ENCODE data around the gene EML4.
"Not testable (repeated sequence)": the region's sequence is repeated elsewhere in the genome, so short reads cannot be mapped to it uniquely, and the experiment has no call there.

Gene EML4

GRCh38 chr2:42267530-42267929, 98.4 kb downstream of the EML4 start:
- no peak for DNase-seq

- DNase-seq: no peak
Measured at GRCh38 chr2:42268528-42269151, 99.5 kb downstream of the EML4 start.

DNA sequence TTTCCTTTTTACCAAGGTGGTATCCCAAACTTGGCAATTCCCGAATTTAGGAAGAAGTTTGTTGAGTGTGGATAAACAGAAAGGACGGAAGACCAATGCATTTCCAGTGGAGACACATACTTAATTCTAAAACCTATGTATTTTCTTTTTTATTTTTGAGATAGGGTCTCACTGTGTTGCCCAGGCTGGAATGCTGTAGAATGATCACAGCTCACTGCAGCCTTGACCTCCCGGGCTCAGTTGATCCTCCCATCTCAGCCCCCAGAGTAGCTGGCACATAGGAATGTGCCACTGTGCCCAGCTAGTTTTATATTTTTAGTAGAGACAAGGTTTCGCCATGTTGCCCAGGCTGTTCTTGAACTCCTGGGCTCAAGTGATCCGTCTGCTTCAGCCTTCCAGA, 101.6 kb downstream of the EML4 start:
- DNase-seq: no peak

DNA sequence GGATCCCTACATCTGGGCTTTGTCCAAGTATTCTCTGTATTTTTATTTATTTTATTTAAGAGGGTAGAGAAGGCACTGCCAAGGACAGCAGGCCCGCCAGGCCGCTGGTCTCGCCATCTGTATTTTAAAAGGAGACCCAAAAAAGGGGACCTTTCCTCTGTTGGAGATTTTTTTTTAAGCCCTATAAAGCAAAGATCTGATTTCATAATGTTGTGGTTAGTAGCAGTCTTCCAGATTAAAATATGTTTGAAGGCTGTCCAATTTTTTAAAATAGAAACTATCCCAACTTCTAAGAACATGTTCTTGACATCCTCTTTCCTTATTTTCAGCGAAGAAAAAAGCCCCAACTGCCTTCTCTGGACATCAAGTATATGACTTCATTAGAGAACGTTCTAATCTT, 102.1 kb downstream of the EML4 start:
- not testable (repeated sequence) for DNase-seq

DNA sequence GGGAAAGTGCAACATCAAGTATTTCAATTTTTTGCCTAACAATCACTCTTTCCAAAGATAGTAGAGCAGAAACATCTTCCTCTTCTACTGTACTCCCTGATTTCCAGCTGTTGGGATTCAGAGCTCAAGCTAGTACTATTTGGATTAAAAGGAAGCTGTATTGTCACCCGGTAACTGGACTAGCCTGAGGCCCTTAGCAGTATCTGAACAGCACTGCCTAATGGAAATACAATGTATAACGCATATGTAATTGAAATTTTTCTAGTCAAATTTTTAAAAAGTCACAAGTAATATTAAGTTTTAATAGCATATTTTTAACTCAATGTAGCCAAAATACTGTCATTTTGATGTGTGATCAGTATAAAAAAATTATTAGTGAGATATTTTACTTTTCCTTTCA, 105.7 kb downstream of the EML4 start:
- no peak for DNase-seq

GRCh38 chr2:42281416-42282081, 112.4 kb downstream of the EML4 start:
- DNase-seq: no peak

DNA sequence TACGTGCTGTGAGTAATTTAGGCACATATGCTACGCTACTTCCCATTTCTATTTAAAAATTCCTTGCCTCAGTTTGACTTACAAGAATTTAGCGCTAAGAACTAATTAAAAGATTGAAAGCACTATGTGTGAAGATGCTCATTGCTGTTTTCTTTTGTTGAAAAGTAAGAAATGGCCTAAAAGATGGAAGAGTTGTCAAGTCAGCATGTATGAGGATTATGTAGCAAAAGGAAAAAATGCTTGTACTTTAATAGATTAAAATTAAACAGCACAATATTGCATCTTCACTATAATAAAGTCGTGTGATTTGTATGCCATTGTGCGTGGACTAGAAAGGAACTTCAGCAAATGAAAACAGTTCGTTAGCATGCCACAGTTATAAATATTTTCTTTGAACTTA, 114.9 kb downstream of the EML4 start:
- no peak for DNase-seq

GRCh38 chr2:42286268-42286946, 117.3 kb downstream of the EML4 start:
- DNase-seq: no peak

DNA sequence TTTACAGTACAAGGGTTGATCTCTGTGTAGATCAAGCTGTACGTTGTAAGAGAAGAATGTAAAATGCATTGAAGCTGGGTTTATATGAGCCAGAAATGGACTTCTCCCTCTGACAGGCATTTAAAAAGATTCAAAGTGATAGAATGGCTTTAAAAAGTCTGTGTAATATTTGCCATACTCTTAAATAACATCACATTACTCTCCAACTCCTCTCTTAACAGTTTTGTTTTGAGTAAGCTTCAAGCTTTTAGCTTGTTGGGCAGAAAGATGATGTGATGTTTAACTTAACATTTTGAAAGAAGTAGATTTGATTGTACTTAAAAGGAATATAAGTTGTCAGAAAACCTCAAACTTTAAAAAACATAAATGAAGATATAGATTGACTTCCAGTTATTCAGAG, 119.7 kb downstream of the EML4 start:
- no peak for DNase-seq

DNA sequence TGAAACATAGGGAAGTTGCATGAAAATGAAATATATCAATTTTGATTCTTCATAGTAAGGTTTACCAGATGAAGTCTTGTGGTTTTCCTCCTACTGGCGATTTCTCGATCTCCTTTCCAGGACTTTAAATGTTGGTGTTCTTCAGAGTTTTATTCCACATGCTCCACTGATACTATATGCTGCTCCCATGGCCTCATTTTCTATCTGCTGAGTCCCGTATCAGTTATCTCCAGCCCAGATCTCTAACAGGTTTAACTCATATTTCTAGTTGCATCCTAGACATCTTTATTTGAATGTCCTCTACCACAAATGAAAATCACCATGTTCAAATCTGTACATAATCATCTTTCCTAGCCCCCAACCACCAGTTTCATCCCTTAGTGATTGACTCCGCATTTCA, 120.1 kb downstream of the EML4 start:
- no peak for DNase-seq

DNA sequence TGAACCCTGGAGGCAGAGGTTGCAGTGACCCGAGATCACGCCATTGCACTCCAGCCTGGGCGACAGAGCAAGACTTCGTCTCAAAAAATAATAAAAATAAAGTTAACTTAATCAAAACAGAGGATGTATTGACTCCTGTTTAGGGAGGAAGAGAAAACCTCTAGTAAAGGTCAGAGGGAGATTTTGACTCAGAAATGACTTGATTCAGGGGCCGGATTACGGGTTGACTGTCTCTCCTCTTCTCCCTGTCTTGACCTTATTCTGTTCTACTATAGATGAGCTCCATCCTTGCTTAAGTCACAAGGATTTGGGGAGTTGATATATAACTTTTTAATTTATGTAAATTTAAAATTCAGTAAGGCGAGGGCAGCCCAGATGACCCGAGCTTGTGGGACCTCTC, 120.9 kb downstream of the EML4 start:
- no peak for DNase-seq

DNA sequence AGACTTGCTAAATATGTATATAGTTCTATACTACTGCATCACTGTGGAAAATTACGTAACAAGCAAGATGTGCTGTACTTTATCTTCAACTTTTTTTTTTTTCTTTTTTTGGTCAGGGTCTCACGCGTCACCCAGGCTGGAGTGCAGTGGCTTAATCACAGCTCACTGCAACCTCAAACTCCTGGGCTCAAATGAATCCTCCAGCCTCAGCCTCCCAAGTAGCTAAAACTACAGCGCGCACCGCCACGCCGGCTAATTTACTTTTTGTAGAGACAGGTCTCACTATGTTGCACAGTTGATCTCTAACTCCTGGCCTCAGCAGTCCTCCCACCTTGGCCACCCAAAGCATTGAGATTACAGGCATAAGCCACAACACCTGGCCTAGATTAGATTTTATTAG, 123.9 kb downstream of the EML4 start:
- no peak for DNase-seq

- no peak for DNase-seq
Measured at GRCh38 chr2:42296226-42296625, 127.1 kb downstream of the EML4 start.

GRCh38 chr2:42297322-42297936, 128.3 kb downstream of the EML4 start:
- DNase-seq: no peak

- DNase-seq: no peak
Measured at GRCh38 chr2:42298132-42298531, 129.0 kb downstream of the EML4 start.

GRCh38 chr2:42298996-42299754, 130.0 kb downstream of the EML4 start:
- DNase-seq: no peak

GRCh38 chr2:42300527-42300926, 131.4 kb downstream of the EML4 start:
- no peak for DNase-seq

DNA sequence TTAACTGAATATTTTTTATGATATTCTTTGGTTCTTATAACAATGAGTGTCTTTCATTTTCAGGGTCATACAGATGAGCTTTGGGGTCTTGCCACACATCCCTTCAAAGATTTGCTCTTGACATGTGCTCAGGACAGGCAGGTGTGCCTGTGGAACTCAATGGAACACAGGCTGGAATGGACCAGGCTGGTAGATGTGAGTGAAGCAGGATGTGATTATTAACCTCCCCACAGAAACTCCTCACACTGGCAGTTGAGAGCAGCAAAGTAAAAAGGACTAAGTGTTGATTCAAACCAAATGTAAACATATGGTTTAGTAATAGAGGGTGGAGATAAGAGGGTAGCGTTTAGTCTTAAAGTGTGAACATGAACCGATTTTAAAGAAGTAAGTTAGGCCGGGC, 134.1 kb downstream of the EML4 start:
- no peak for DNase-seq

DNA sequence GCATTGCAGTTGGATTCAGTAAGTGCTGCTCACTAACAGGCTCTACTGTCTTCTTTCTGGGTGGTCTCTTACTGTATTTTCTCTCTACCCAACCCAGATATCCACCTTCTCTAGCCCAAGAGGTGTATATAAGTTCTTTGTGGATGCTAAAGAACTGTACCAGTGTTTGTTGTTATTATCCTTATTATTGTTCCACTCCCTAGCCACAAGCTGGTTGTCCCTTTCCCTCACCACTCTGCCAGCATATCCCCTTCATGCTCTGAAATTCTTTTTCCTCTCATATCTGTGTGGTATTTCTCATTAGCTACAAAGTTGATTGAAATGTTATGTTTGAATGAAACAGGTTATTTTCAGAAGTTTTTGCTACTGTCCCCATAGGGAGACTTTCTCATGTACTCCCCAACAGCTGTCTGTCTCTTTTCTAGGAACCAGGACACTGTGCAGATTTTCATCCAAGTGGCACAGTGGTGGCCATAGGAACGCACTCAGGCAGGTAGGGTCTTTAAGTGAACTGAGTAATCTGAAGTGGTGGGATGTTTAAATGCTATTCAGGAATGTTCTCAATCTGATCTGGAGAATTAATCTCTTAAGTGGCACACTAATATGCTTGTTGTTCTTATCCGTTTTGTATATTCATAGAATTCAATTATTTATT, 135.0 kb downstream of the EML4 start:
- no peak for DNase-seq

DNA sequence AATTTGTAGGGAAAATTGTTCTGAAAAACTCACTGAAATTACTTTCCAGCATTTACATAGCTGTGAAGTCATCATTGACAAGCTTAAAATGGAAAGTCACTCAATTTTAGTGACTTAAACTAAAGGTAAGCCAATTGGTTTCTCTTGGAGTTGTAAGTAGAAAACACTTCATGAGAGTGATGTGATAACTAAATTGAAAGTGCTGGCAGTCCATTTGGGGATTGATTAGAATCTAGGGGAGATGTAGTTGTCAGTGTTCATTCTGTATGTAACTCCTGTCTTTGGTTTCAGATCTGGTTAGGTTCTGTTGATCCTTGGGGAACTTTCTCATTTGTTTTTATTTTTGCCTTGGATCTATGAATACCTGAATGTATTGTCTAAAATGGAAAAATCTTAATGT, 138.0 kb downstream of the EML4 start:
- no peak for DNase-seq

- no peak for DNase-seq
Measured at GRCh38 chr2:42309366-42309765, 140.2 kb downstream of the EML4 start.

GRCh38 chr2:42310007-42310515, 140.9 kb downstream of the EML4 start:
- no peak for DNase-seq

- DNase-seq: no peak
Measured at GRCh38 chr2:42312106-42312505, 143.0 kb downstream of the EML4 start.

Measured in NCI-H2171 (cell line).